Uterus (tissue), 4 donors: Measurements from ENCODE around the gene HSPA2. TPM values are rescaled to one million over a fixed set of nuclear protein-coding genes. Genes with fewer than 3 reads are reported as not detected.

ENCODE experiments used
- DNase-seq, 2 donors: peaks; one replicate each; pipeline ENCODE4 v3.0.0-alpha.2; 2019 to 2020
- H3K27ac ChIP-seq, 2 donors: fragments of 200-600 bp; sonication (generic); 1 replicate in 1 of 2; 2 replicates in 1 of 2; pipeline ENCODE4 v1.5.1; 2016 to 2018
- H3K27me3 ChIP-seq, 2 donors: fragments of 200-600 bp; sonication (generic); one replicate each; pipeline ENCODE4 v1.5.1; 2018 to 2019; ENCODE audit warnings: control low read depth in 1 of 2
- H3K36me3 ChIP-seq, 2 donors: fragments of 200-600 bp; sonication (generic); one replicate each; pipeline ENCODE4 v1.5.1; 2019; ENCODE audit warnings: control low read depth in 1 of 2
- H3K4me1 ChIP-seq, 2 donors: fragments of 200-600 bp; sonication (generic); one replicate each; pipeline ENCODE4 v1.5.1; 2018 to 2019; ENCODE audit warnings: control low read depth in 1 of 2
- H3K4me3 ChIP-seq, 2 donors: fragments of 200-600 bp; sonication (generic); 1 replicate in 1 of 2; 2 replicates in 1 of 2; pipeline ENCODE4 v1.5.1; 2018 to 2019; ENCODE audit warnings: mild to moderate bottlenecking in 1 of 2
- H3K9me3 ChIP-seq, 2 donors: fragments of 200-600 bp; sonication (generic); one replicate each; pipeline ENCODE4 v1.5.1; 2019; ENCODE audit warnings: control low read depth in 1 of 2
- CTCF ChIP-seq, 4 experiments: fragments of 200-600 bp in 2 of 4; fragments of 450-650 bp in 2 of 4; sonication (generic) in 2 of 4; IDR thresholded peaks; one replicate each; pipeline ENCODE4 v1.5.1; 2016 to 2019; ENCODE audit warnings: antibody characterized with exemption in 4 of 4, mild to moderate bottlenecking in 2 of 4, moderate library complexity in 1 of 4
- POLR2A ChIP-seq, 2 donors: fragments of 450-650 bp; IDR thresholded peaks; one replicate each; pipeline ENCODE4 v1.6.1; 2016; ENCODE audit warnings: antibody characterized with exemption in 2 of 2, mild to moderate bottlenecking in 1 of 2, moderate library complexity in 1 of 2
- intact Hi-C: fragments of 100-400 bp; cut with DNase I; formaldehyde crosslinking; loops from one replicate; pipeline ENCODE4 v1.15.1; 2023; ENCODE audit warnings: low total_unique reads
- total RNA-seq, 4 donors: library from RNA; depleted of rRNA in 3 of 4; stranded (reverse); fragments of >200 nt in 3 of 4; gene quantifications; one replicate each; pipeline versions ENCODE4 v1.1.0 to v1.2.4, GENCODE V29; 2014 to 2023
- donor health status: DM: yes; HTN: yes; CAD: no.

Gene HSPA2
- 10 to 100 TPM; 21.8 to 68.1 (median 26.8) TPM for total RNA-seq

GRCh38 chr14:64540208-64541202, at the start of gene HSPA2:
Gene HSPA2 (plus strand): TSS chr14:64540741. CDS start chr14:64540850, 109 bp downstream.
- Histone ChIP-seq H3K36me3 (no peaks in the 10 kb centered on the region), H3K27me3 (no peaks in the 10 kb centered on the region), H3K4me3 (peak within 1 kb of the TSS; percentile 46 to 55), H3K9me3 (no peaks in the 10 kb centered on the region), H3K27ac (peak within 1 kb of the TSS; percentile 80 to 90), H3K4me1 (no peaks in the 10 kb centered on the region)
- TF ChIP-seq POLR2A (IDR thresholded peaks at IDR 0.05) (peak; percentile 78 to 98), CTCF (IDR thresholded peaks at IDR 0.05) (peak; percentile 88 to 96 (median 93))
- intact Hi-C loops = loop anchor here (10.0 kb wide), 1 partner anchor 94 kb away; no protein-coding TSS in a partner anchor
- DNase-seq = peak; percentile 99

- H3K27ac ChIP-seq = no peak overlapping the region
- H3K4me3 ChIP-seq = no peak overlapping the region
- H3K4me1 ChIP-seq = no peaks in the 10 kb centered on the region
- H3K27me3 ChIP-seq = no peaks in the 10 kb centered on the region
- TF ChIP-seq POLR2A (IDR thresholded peaks at IDR 0.05) (no peak), CTCF (IDR thresholded peaks at IDR 0.05) (no peak)
- H3K36me3 ChIP-seq = no peaks in the 10 kb centered on the region
- no peak for DNase-seq
- intact Hi-C loops = no loop called here
- H3K9me3 ChIP-seq = no peaks in the 10 kb centered on the region
Observed at GRCh38 chr14:64491637-64492036, 48.9 kb upstream of the HSPA2 start.

- Histone ChIP-seq H3K27me3 (no peaks in the 10 kb centered on the region), H3K4me3 (no peak overlapping the region), H3K36me3 (no peaks in the 10 kb centered on the region), H3K9me3 (no peaks in the 10 kb centered on the region), H3K27ac (no peak overlapping the region), H3K4me1 (no peaks in the 10 kb centered on the region)
- TF ChIP-seq POLR2A (IDR thresholded peaks at IDR 0.05) (no peak), CTCF (IDR thresholded peaks at IDR 0.05) (no peak)
- no peak for DNase-seq
- intact Hi-C loops = no loop called here
Observed at GRCh38 chr14:64493455-64493854, 47.1 kb upstream of the HSPA2 start.

GRCh38 chr14:64495252-64495651, 45.3 kb upstream of the HSPA2 start:
- intact Hi-C loops = no loop called here
- Histone ChIP-seq H3K36me3 (no peaks in the 10 kb centered on the region), H3K4me3 (no peak overlapping the region), H3K4me1 (peaks cover 0 to 4% of the 10 kb centered on the region in 2 donors), H3K9me3 (no peaks in the 10 kb centered on the region), H3K27me3 (no peaks in the 10 kb centered on the region), H3K27ac (no peak overlapping the region)
- DNase-seq = no peak
- no peak for TF ChIP-seq CTCF (IDR thresholded peaks at IDR 0.05)
- TF ChIP-seq POLR2A (IDR thresholded peaks at IDR 0.05) = no peak

GRCh38 chr14:64496764-64497163, 43.8 kb upstream of the HSPA2 start:
- H3K4me1 ChIP-seq = peaks cover 2 to 12% of the 10 kb centered on the region in 2 donors
- H3K36me3 ChIP-seq = no peaks in the 10 kb centered on the region
- intact Hi-C loops = no loop called here

More at GRCh38 chr14:64496764-64497163, 43.8 kb upstream of the HSPA2 start:
- H3K27me3 ChIP-seq = no peaks in the 10 kb centered on the region
- no peak overlapping the region for H3K4me3 ChIP-seq
- no peak overlapping the region for H3K27ac ChIP-seq
- TF ChIP-seq CTCF (IDR thresholded peaks at IDR 0.05) (no peak), POLR2A (IDR thresholded peaks at IDR 0.05) (no peak)
- no peak for DNase-seq
- H3K9me3 ChIP-seq = no peaks in the 10 kb centered on the region
